GM04503 (cell line): ENCODE measurements around the gene CCNY.

Source experiments
- DNase-seq: peaks from one replicate; pipeline ENCODE4 v3.0.0-alpha.2; 2012; ENCODE audit warnings: low read depth

Gene CCNY

DNA sequence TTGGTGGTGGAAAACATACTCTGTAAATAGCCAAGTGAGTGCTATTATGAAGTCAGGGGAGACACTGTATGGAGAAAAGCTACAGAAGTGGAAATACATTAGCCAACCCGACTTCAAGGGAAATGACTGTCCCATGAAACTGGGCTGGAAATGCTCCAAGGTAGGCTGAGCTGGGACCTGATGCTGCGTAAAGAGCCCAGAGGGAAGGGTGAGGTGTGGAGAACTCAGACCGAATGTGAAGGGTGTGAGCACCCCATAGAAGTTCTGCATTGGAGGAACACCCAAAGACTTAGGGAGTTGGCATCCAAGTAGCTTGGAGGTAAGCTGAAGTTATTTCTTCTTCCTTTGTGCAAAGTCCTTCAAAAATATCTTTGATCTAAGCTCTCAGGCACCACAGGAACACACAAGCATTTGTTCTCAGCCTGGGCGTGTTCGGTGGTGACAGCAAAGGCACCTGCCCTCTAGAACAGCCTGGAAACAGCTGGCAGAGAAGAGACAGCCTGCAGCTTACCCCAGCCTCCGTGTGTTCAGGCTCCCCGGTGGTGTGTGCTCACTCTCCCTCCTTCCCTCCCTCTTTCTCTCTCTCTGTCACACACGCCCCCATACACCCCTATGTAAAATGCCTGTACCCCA lies 249.7 kb downstream of the CCNY start:
- no peak for DNase-seq

DNA sequence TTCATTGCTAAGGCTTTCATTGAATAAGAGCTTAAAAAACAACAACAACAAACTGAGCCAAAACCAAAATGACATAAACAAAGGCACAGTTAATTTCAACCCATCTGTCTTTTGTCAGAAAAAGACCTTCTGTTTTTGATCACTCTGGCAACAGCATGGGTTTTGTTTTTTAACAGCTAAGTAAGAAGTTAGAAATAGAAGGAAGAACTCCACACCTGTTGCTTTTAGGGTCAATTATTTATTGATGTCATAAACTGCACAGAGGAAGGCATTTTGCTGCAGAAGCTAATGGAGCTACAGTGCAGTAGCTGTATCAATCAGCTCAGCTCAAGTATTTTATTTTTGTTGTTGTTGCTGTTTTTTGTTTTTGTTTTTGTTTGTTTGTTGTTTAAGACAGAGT lies 252.5 kb downstream of the CCNY start:
- DNase-seq = no peak

DNA sequence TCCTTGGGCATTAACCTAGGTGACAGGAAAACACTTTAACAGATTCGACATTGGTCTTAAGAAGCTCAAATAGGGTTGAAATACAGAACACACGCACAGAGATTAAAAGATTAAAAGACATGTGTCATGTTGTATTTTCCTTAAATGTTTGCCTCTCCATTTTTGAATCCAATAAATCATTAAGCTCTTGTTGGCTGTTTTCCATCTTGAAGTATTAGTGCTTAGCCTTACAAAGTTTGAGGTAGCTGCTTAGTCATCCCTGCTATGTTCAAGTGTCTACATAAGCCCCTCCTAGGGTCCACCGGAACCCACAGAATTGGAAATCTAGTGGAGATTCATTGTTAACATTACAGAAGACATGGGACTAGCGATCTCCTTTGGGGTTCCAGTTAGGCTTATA lies 256.1 kb downstream of the CCNY start:
- DNase-seq = no peak

DNA sequence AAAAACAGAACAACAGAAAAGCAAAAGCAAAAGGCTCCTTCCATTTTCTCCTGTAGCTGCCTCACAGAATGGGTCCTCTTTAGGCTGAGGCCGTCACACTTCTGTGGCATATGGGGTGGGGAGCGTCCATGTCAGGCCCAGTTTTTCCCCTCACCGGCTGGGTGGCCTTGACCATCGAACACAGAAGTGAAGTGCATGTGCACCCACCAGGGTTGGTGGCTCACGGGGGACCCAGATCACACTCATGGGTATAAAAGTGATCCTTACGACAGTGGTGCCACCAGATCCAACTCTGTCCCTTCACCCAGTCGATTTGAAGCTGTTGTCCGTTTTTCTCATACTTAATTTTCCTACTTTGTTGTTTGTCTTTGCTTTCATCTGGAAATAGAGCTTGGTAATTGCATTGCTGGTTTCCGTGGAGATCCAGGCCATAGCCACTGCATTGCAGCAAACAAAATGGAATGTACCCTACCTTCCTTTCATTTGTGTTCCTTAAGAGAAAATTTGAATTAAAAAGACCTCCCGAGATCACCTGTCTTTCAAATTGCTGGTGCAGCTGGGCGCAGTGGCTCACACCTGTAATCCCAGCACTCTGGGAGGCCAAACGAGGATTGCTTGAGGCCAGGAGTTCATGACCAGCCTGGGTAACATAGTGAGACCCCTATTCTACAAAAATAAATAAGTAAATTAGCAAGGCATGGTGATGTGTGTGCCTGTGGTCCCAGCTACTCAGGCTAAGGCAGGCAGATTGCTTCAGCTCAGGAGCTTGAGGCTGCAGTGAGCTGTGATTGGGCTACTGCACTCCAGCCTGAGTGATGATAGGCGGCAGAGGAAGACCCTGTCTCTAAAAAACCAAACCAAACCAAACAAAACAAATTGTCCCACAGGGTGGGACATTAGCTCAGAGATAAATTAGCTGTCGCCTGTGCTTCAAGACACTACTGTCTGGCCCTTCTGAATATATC lies 258.1 kb downstream of the CCNY start:
- DNase-seq = no peak

DNA sequence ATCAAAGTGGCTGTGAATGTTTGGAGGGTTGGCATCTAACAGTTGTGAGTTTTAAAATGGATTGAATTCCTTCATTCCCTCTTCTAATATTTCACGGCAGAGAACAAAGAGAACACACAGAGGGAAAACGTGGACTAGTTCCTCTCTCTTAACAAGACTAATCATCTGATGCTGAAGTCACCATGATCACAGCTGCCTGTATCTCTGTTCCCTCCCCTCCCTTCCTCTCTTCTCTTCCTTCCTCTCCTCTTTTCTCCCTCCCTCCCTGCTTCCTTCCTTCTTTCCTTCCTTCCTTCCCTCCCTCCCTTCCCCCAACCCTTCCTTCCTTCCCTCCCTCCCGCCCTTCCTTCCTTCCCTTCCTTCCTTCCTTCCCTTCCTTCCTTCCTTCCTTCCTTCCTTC lies 258.8 kb downstream of the CCNY start:
- DNase-seq = no peak

DNA sequence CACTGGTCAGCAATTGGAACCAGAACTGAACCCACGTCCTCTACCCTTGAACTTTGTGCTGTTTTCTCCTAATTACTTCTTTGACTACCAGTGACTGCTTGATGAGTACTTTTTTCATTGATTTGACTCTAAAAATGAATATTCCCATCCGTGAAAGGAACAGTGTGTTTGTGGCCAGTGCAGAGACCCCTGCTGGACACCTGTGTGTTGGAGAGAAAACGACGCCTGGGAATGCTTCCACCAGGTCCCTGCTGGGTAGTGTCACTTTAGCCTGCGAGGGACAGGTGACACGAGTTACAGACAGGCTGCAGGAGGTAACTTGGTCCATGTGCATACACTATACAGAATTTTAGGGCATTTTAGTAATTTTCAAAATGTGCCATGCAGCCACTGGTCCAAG lies 262.1 kb downstream of the CCNY start:
- DNase-seq = no peak

DNA sequence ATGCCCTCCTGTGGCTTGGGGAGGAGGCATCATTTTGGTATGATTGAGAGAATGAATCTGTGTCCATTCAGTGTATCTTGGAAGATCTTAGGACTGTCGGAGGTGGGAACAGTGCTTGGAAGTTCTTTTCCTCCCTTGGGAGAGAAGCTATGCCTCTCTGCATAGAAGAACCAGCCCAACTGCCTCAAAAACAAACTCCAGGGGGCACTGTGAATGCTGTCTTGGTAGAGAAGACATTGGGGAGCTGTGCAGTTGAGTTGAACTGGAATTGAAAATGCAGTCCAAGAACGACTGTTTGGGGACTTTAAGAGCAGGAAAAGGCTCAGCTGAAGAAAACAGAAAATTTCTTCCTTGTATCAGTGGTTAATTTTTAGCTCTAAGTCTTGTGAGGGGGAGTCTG lies 263.9 kb downstream of the CCNY start:
- no peak for DNase-seq

DNA sequence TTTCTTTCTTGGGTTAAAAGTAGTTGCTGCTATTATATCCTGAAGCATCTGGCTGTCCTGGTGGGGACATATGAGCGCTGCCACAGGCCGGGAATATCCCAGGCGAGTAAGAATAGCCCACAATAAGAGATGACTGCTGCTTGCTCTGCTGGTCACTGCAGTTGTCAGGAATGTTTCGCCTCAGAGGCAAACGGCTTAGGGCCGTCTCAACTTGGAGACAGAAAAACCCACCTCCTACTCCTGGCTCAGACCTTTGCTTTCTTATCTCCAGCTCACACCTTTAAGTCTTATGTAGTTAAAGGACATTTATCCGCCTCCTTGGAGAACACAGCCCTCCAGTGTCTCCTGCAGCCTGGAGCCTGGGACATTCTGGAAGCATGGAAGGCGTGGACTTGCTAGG lies 268.9 kb downstream of the CCNY start, which contains the start of gene GJD4:
GJD4 (plus strand) TSS at position 151 of the 400 bp plus-strand sequence; CDS start at position 378, 227 bp downstream.
- no peak for DNase-seq

DNA sequence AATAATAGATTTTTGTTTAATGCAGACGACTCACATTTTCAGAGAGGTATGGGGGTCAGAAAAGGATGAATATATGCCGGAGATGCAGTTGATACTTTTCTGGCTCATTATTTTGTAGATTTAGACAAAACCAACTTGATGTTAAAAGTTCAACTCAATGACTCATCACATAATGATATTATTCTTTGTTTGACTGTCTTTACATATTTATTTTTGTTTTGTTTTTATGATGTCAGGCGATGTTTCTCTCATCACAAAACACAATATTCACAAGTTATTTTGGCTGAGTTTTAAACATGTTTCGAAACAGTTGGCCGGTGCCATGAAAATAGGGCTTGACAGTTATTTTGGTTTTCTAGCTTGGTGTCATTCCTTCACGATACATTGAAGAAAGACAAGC lies 270.1 kb downstream of the CCNY start:
- peak; percentile 15 for DNase-seq

DNA sequence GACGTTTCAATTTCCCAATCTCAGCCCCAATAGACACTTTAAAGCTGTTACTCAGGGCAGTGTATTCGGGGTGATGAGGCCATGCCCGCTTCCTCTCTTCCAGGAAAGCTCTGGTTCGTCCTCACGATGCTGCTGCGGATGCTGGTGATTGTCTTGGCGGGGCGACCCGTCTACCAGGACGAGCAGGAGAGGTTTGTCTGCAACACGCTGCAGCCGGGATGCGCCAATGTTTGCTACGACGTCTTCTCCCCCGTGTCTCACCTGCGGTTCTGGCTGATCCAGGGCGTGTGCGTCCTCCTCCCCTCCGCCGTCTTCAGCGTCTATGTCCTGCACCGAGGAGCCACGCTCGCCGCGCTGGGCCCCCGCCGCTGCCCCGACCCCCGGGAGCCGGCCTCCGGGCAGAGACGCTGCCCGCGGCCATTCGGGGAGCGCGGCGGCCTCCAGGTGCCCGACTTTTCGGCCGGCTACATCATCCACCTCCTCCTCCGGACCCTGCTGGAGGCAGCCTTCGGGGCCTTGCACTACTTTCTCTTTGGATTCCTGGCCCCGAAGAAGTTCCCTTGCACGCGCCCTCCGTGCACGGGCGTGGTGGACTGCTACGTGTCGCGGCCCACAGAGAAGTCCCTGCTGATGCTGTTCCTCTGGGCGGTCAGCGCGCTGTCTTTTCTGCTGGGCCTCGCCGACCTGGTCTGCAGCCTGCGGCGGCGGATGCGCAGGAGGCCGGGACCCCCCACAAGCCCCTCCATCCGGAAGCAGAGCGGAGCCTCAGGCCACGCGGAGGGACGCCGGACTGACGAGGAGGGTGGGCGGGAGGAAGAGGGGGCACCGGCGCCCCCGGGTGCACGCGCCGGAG lies 271.4 kb downstream of the CCNY start:
- DNase-seq = no peak

DNA sequence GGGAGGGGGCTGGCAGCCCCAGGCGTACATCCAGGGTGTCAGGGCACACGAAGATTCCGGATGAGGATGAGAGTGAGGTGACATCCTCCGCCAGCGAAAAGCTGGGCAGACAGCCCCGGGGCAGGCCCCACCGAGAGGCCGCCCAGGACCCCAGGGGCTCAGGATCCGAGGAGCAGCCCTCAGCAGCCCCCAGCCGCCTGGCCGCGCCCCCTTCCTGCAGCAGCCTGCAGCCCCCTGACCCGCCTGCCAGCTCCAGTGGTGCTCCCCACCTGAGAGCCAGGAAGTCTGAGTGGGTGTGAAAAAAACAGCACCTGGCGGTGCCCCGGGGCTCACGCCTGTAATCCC lies 272.0 kb downstream of the CCNY start:
- DNase-seq = no peak

DNA sequence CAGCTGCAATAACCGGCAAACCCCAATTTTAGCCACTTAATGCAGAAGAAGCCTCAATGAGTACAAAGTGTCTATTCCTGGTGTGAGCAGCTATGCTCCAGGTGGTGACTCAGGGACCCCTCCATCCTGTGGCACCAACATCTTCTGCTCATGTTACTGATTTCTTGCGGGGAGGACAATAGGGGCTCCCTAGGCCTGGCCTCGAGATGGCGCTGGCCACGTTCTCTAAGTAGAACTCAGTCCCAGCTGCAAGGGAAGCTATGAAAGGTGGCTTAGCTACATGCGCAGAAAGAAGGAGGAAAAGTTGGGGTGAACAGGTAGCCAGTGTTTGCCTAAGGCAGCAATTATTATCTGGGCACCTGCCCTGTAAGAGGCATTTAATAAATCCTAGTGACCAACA lies 275.4 kb downstream of the CCNY start:
- no peak for DNase-seq

DNA sequence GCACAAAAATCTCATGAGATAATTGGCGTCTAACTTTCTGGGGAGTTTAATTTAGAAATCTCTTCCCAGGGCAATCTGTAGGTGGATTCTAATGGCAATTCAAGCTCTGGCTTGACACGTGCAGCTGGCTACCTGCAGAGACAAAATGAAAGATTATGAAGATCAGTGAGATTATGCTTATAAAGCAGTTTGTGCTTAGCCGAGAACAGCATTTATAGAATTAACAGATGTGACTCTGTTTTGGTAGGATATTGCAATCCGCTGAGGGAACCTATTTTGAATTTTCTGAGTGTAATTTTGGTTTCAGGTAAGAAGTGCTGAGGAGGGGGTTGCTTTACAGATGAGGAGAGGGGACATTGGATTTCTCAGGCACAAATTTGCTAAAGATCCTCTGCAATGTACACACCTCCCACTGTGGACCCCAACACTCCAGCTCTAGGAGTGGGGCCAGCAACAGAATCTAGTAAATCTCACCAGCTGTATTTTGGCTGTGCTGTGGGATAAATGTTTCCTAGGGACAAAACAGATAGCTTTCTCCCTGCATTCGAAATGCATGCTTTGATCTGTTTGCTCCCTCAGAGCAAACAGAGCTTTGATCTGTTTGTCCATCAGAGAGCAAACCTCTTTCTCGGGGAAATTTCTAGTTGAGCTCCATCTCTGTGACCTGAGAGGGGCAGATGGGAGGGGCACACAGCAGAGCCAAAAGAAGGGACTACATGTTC lies 276.2 kb downstream of the CCNY start:
- no peak for DNase-seq

DNA sequence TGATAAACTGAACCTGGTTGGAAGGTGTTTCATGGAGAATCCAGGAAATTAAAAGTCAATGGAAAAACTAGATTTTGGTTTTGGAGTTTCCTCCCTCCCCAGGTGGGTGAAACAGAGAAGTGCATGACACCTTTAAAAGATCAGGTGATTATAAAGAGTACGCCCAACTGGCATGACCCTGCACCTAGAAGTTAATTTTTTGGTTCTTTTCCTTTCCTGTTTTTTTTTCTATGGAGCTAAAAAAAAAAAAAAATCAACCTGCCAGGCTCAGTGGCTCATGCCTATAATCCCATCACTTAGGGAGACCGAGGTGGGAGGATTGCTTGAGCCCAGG lies 276.8 kb downstream of the CCNY start:
- no peak for DNase-seq

DNA sequence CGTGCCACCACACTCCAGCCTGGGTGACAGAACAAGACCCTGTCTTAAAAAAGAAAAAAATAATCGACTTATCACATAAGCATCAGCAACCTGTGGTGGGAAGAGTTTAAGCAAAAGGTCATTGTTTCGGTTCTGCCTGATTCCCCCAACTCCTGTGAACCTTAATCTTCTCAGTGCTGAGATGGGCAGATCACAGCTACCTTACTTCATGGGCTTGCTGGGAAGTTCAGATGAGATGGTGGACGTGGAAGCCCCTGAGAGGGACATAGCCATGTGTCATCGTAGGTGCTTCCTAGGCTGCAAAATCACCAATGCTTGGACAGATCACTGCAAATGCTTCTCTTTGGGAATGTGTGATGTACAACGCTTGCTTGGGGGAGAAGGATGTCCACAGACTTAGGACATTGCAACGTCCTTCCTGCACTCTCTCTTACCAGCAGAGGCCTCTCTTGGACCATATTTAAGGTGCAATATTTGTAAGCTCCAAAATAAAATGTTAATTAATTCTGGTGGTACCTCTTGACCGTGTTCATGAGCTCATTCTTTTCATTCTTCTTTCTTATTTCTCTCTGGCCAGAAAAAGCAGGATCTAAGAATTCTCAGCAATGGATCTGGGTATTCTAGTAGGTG lies 277.4 kb downstream of the CCNY start:
- DNase-seq = no peak

DNA sequence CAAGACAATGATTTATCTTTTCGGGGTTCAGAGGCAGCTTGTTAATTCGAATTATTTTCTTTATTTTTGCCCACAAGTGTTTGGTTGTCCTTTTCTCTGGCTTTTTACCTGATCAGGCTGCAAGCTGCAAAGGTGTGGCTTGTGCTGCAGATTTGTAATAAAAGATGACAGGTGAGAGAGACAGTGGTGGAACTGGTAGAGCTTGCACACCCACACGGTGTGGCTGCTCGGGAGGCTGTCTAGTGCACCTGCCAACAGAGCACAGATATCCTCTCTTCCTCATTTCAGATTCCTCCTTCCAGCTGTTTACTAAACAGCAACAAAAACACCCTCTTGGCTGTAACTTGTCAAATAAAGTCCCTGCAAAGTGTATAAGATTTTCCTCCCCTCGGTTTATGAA lies 278.0 kb downstream of the CCNY start:
- DNase-seq = no peak
